T-helper 1 cell treated with Interleukin-12 subunit alpha and Interleukin-12 subunit beta and Interleukin-4 antibody, amounts not matched to agents 30 ng/mL and 1 ng/mL, for 36 hours (primary cell): ENCODE data around the gene STIL. TPM values are rescaled to one million over a fixed set of nuclear protein-coding genes. Genes with fewer than 3 reads are reported as not detected.

Experiments used
- intact Hi-C: fragments of 100-400 bp; cut with micrococcal nuclease; formaldehyde crosslinking; loops from one replicate; pipeline ENCODE4 v1.15.1; 2024
- total RNA-seq: library from RNA; stranded (reverse); gene quantifications from 2 replicates; pipeline ENCODE4 v1.2.3, GENCODE V29; 2022

STIL gene
- total RNA-seq, 1 donor from 2014 or later, result 28.4 TPM

GRCh38 chr1:47238935-47239592 is 74.9 kb downstream of the STIL start:
- intact Hi-C loops, result no loop called here

GRCh38 chr1:47235806-47236205 is 78.1 kb downstream of the STIL start:
- intact Hi-C loops, result no loop called here

GRCh38 chr1:47235241-47235681 is 78.7 kb downstream of the STIL start:
- intact Hi-C loops, result no loop called here

GRCh38 chr1:47233186-47233585 is 80.8 kb downstream of the STIL start:
- intact Hi-C loops, result loop anchor here (2.0 to 5.0 kb wide), 3 partner anchors 204 to 742 kb away; no protein-coding TSS in a partner anchor

GRCh38 chr1:47232187-47232874 is 81.6 kb downstream of the STIL start, which contains the start of gene TAL1:
TAL1 (minus strand) TSS chr1:47232225; CDS start chr1:47225888, 6,337 bp downstream.
- intact Hi-C loops, result loop anchor here (2.0 to 5.0 kb wide), 3 partner anchors 204 to 742 kb away; no protein-coding TSS in a partner anchor

- intact Hi-C loops, result loop anchor here (1.0 to 5.0 kb wide), 5 partner anchors 52 to 741 kb away; no protein-coding TSS in a partner anchor
Observed at GRCh38 chr1:47231301-47232186, 82.4 kb downstream of the STIL start.

GRCh38 chr1:47230692-47231300 is 83.2 kb downstream of the STIL start:
- intact Hi-C loops, result loop anchor here (1.0 to 5.0 kb wide), 3 partner anchors 51 to 482 kb away; no protein-coding TSS in a partner anchor

GRCh38 chr1:47229886-47230691 is 83.9 kb downstream of the STIL start:
- intact Hi-C loops, result loop anchor here (2.0 to 5.0 kb wide), 2 partner anchors 215 to 482 kb away; no protein-coding TSS in a partner anchor

GRCh38 chr1:47229031-47229885 is 84.7 kb downstream of the STIL start:
- intact Hi-C loops, result no loop called here

- intact Hi-C loops, result no loop called here
Observed at GRCh38 chr1:47228644-47229030, 85.3 kb downstream of the STIL start.

- intact Hi-C loops, result no loop called here
Observed at GRCh38 chr1:47227341-47228232, 86.4 kb downstream of the STIL start.

GRCh38 chr1:47226839-47227215 is 87.1 kb downstream of the STIL start:
- intact Hi-C loops, result no loop called here

- intact Hi-C loops, result no loop called here
Observed at GRCh38 chr1:47226121-47226838, 87.7 kb downstream of the STIL start.

- intact Hi-C loops, result no loop called here
Observed at GRCh38 chr1:47225430-47226100, 88.4 kb downstream of the STIL start.

GRCh38 chr1:47224676-47225399 is 89.1 kb downstream of the STIL start:
- intact Hi-C loops, result no loop called here
